HepG2 (cell line): ENCODE data around the gene RRAS. TPM values are rescaled to one million over a fixed set of nuclear protein-coding genes. Genes with fewer than 3 reads are reported as not detected.

Source experiments
- ATF7 ChIP-seq, 2 experiments: fragments of 450-650 bp in 1 of 2; sonication (generic) in 1 of 2; formaldehyde crosslinking in 1 of 2; IDR thresholded peaks; 2 replicates each; pipeline versions ENCODE4 v1.4.0 to v1.6.1; 2016 to 2020; ENCODE audit warnings: antibody characterized with exemption in 1 of 2, mild to moderate bottlenecking in 1 of 2, missing genetic modification reagents in 1 of 2
- CBX5 ChIP-seq: sonication (generic); formaldehyde crosslinking; IDR thresholded peaks from 2 replicates; pipeline ENCODE4 v1.4.0; 2020; ENCODE audit warnings: missing genetic modification reagents, borderline replicate concordance
- CSRNP2 ChIP-seq: sonication (generic); formaldehyde crosslinking; conservative IDR thresholded peaks from 2 replicates; pipeline ENCODE4 v1.8.0; 2022; ENCODE audit warnings: low read depth, missing genetic modification reagents
- HIVEP1 ChIP-seq: sonication (generic); formaldehyde crosslinking; IDR thresholded peaks from 2 replicates; pipeline ENCODE4 v1.4.0; 2020; ENCODE audit warnings: mild to moderate bottlenecking, missing genetic modification reagents
- ISX ChIP-seq: sonication (generic); formaldehyde crosslinking; conservative IDR thresholded peaks from 2 replicates; pipeline ENCODE4 v1.5.0; 2020; ENCODE audit warnings: missing genetic modification reagents
- JDP2 ChIP-seq: sonication (generic); formaldehyde crosslinking; IDR thresholded peaks from 2 replicates; pipeline ENCODE4 v1.8.1; 2022; ENCODE audit warnings: missing genetic modification reagents, borderline replicate concordance
- KLF6 ChIP-seq: IDR thresholded peaks from 2 replicates; pipeline ENCODE4 v1.8.0; 2016; ENCODE audit warnings: missing biosample characterization, missing genetic modification reagents
- MAFK ChIP-seq, 2 experiments: IDR thresholded peaks in 1 of 2; conservative IDR thresholded peaks in 1 of 2; 2 replicates each; pipeline ENCODE4 v1.6.1; 2011; ENCODE audit warnings: improper control_type of control experiment in 2 of 2, low read length in 2 of 2
- MED13 ChIP-seq: sonication (generic); formaldehyde crosslinking; IDR thresholded peaks from 2 replicates; pipeline ENCODE4 v1.5.0; 2020; ENCODE audit warnings: missing genetic modification reagents
- MTERF4 ChIP-seq: sonication (generic); formaldehyde crosslinking; IDR thresholded peaks from 2 replicates; pipeline ENCODE4 v1.8.0; 2023; ENCODE audit warnings: mild to moderate bottlenecking, missing genetic modification reagents
- NR2F6 ChIP-seq, 2 experiments: IDR thresholded peaks; 2 replicates each; pipeline ENCODE4 v1.6.1; 2016; ENCODE audit warnings: antibody characterized with exemption in 1 of 2, mild to moderate bottlenecking in 1 of 2
- PAXIP1 ChIP-seq: sonication (generic); formaldehyde crosslinking; conservative IDR thresholded peaks from 2 replicates; pipeline ENCODE4 v1.4.0; 2020; ENCODE audit warnings: mild to moderate bottlenecking, missing genetic modification reagents, moderate library complexity
- PCBP2 ChIP-seq: fragments of 200-400 bp; formaldehyde crosslinking; optimal IDR thresholded peaks from 2 replicates; pipeline ENCODE3; 2018; ENCODE audit warnings: low read length, low read depth; ENCODE audit not compliant: poor library complexity, severe bottlenecking
- RARG ChIP-seq: sonication (generic); formaldehyde crosslinking; IDR thresholded peaks from 2 replicates; pipeline ENCODE4 v1.4.0; 2020; ENCODE audit warnings: low read depth, mild to moderate bottlenecking, missing genetic modification reagents
- RFX1 ChIP-seq: fragments of 450-650 bp; IDR thresholded peaks from 2 replicates; pipeline ENCODE4 v1.6.1; 2017
- SMARCC2 ChIP-seq: fragments of 450-650 bp; IDR thresholded peaks from 2 replicates; pipeline ENCODE4 v1.6.1; 2017; ENCODE audit warnings: antibody characterized with exemption, mild to moderate bottlenecking
- STAG1 ChIP-seq: sonication (generic); formaldehyde crosslinking; IDR thresholded peaks from 2 replicates; pipeline ENCODE4 v1.4.0; 2020; ENCODE audit warnings: missing genetic modification reagents
- ZFP1 ChIP-seq: IDR thresholded peaks from 2 replicates; pipeline ENCODE4 v1.6.1; 2016
- ZNF282 ChIP-seq: fragments of 450-650 bp; IDR thresholded peaks from 2 replicates; pipeline ENCODE4 v1.6.1; 2018; ENCODE audit not compliant: partially characterized antibody
- polyA plus RNA-seq, 8 experiments: library from polyadenylated mRNA; depleted of rRNA in 3 of 8; stranded (reverse) in 7 of 8; unstranded in 1 of 8; fragments of >200 nt; fragmentation: Illumina TruSeq in 4 of 8; extraction: Trizol in 4 of 8; gene quantifications; 2 replicates each; pipeline versions ENCODE4 v1.2.1 to v1.2.3, GENCODE V29; 2011 to 2016; ENCODE audit warnings: low read depth in 4 of 8, missing spikeins in 1 of 8, mixed read lengths in 1 of 8; ENCODE audit not compliant: insufficient read depth in 1 of 8
- total RNA-seq, 5 experiments: library from RNA; depleted of rRNA; stranded (reverse); fragments of >200 nt; fragmentation: Illumina TruSeq; extraction: Trizol; gene quantifications; 2 replicates each; pipeline ENCODE4 v1.2.3, GENCODE V29; 2016; ENCODE audit warnings: low read depth in 1 of 5
- TF ChIP-seq, protein P1 (sequence below): sonication (generic); formaldehyde crosslinking; IDR thresholded peaks from 2 replicates; pipeline ENCODE4 v1.4.0; 2020; ENCODE audit warnings: missing genetic modification reagents; ENCODE audit errors: not compliant biosample characterization
- TF ChIP-seq, protein P2 (sequence below): sonication (generic); formaldehyde crosslinking; IDR thresholded peaks from 2 replicates; pipeline ENCODE4 v1.8.0; 2022; ENCODE audit warnings: missing genetic modification reagents, low read depth, mild to moderate bottlenecking, borderline replicate concordance
- TF ChIP-seq, protein P3 (sequence below): sonication (generic); formaldehyde crosslinking; IDR thresholded peaks from 2 replicates; pipeline ENCODE4 v1.4.0; 2020; ENCODE audit warnings: mild to moderate bottlenecking, missing genetic modification reagents

Gene RRAS
- total and polyA plus RNA-seq, 2 of the 13 experiments (the other 11 are each of a cell fraction or from before 2014, with no cell fraction given) = 1.5 to 12.0 TPM

GRCh38 chr19:49590071-49590970 is 49.6 kb downstream of the RRAS start (continued):
- no peak; the same call in 1 of the 2 replicates for TF ChIP-seq PAXIP1 (CRISPR knock-in tag)
- no peak for TF ChIP-seq MED13 (CRISPR knock-in tag)
- peak; percentile 89 for TF ChIP-seq MTERF4 (CRISPR knock-in tag)
- TF ChIP-seq ATF7 (IDR thresholded peaks at IDR 0.05) = no peak
- TF ChIP-seq ATF7 (CRISPR knock-in tag; IDR thresholded peaks at IDR 0.05) = no peak
- TF ChIP-seq MAFK (conservative IDR thresholded peaks at IDR 0.05 in 1 of 2, IDR thresholded peaks at IDR 0.05 in 1 of 2; ENCODE audit: low read length in 2 of 2) = no peak
- no peak for TF ChIP-seq ZNF282
- TF ChIP-seq RARG (CRISPR knock-in tag) = no peak
- no peak for TF ChIP-seq JDP2 (CRISPR knock-in tag)
- TF ChIP-seq, protein P1, sequence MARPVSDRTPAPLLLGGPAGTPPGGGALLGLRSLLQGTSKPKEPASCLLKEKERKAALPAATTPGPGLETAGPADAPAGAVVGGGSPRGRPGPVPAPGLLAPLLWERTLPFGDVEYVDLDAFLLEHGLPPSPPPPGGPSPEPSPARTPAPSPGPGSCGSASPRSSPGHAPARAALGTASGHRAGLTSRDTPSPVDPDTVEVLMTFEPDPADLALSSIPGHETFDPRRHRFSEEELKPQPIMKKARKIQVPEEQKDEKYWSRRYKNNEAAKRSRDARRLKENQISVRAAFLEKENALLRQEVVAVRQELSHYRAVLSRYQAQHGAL (CRISPR knock-in tag) = peak; percentile 29
- TF ChIP-seq NR2F6 (IDR thresholded peaks at IDR 0.05) = no peak
- no peak for TF ChIP-seq NR2F6 (CRISPR knock-in tag; IDR thresholded peaks at IDR 0.05)
- 0 out of 2 replicates have a peak, but pooled peaks have one; percentile 43 for TF ChIP-seq CBX5 (CRISPR knock-in tag)
- TF ChIP-seq HIVEP1 (CRISPR knock-in tag) = peak; percentile 75
- TF ChIP-seq, protein P2, sequence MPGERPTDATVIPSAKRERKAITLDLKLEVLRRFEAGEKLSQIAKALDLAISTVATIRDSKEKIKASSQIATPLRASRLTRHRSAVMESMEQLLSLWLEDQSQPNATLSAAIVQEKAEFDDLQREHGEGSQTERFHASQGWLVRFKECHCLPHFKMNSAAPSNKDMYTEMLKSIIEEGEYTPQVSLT (CRISPR knock-in tag) = no peak
- TF ChIP-seq CSRNP2 (CRISPR knock-in tag) = no peak
- 0 out of 2 replicates have a peak, but pooled peaks have one; percentile 33 for TF ChIP-seq ZFP1 (CRISPR knock-in tag)
- TF ChIP-seq, protein P3, sequence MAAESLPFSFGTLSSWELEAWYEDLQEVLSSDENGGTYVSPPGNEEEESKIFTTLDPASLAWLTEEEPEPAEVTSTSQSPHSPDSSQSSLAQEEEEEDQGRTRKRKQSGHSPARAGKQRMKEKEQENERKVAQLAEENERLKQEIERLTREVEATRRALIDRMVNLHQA (CRISPR knock-in tag) = no peak
- no peak for TF ChIP-seq KLF6
- TF ChIP-seq PCBP2 = no peak
- no peak for TF ChIP-seq RFX1
- TF ChIP-seq ISX (CRISPR knock-in tag) = no peak
- TF ChIP-seq STAG1 (CRISPR knock-in tag) = 0 out of 2 replicates have a peak, but pooled peaks have one; percentile 8
- TF ChIP-seq SMARCC2 = no peak
